Esophagus (tissue), 2 donors: ENCODE data around the gene FAM3B. TPM values are rescaled to one million over a fixed set of nuclear protein-coding genes. Genes with fewer than 3 reads are reported as not detected.

Experiments
- H3K27ac ChIP-seq, 2 donors: one replicate each; pipeline ENCODE4 v1.5.1; 2013; ENCODE audit warnings: low read depth in 2 of 2, mild to moderate bottlenecking in 2 of 2, inconsistent platforms in 1 of 2, low read length in 1 of 2, moderate library complexity in 1 of 2
- H3K27me3 ChIP-seq, 2 donors: one replicate each; pipeline ENCODE4 v1.6.1; 2013; ENCODE audit warnings: low read length in 2 of 2, control low read depth in 1 of 2, mild to moderate bottlenecking in 1 of 2; ENCODE audit not compliant: insufficient read depth in 2 of 2, control insufficient read depth in 1 of 2
- H3K36me3 ChIP-seq, 2 donors: one replicate each; pipeline ENCODE4 v1.6.1; 2013; ENCODE audit warnings: low read length in 1 of 2; ENCODE audit not compliant: control insufficient read depth in 2 of 2, insufficient read depth in 2 of 2
- H3K4me1 ChIP-seq, 2 donors: one replicate each; pipeline ENCODE4 v1.6.1; 2013; ENCODE audit warnings: low read length in 1 of 2; ENCODE audit not compliant: control insufficient read depth in 2 of 2, insufficient read depth in 2 of 2
- H3K4me3 ChIP-seq, 2 donors: one replicate each; pipeline ENCODE4 v1.5.1; 2013; ENCODE audit warnings: low read length in 2 of 2, mild to moderate bottlenecking in 2 of 2, low read depth in 1 of 2, moderate library complexity in 1 of 2
- H3K9me3 ChIP-seq, 2 donors: one replicate each; pipeline ENCODE4 v1.6.1; 2013; ENCODE audit warnings: mild to moderate bottlenecking in 2 of 2, low read depth in 1 of 2, low read length in 1 of 2, moderate library complexity in 1 of 2; ENCODE audit not compliant: control insufficient read depth in 2 of 2, insufficient read depth in 1 of 2
- WGBS, 2 donors: extraction: QIAGEN DNeasy Blood & Tissue Kit; methylation state at CpG; one replicate each; pipeline ENCODE4 v1.1.7; 2013; 5-methylcytosine and 5-hydroxymethylcytosine counted together
- polyA plus RNA-seq, 2 donors: library from polyadenylated mRNA; stranded (reverse); fragments of 200-250 nt; gene quantifications; one replicate each; pipeline ENCODE4 v1.2.3, GENCODE V29; 2013
- donor health status: healthy with polysubstance abuse.
- donor health status: Bipolar disorder and iron deficiency.

The FAM3B gene
- polyA plus RNA-seq, 2 donors: 57.1 to 65.5 TPM

- Histone ChIP-seq H3K4me1 (peaks cover 5 to 19% of the 10 kb centered on the region in 2 donors), H3K27ac (peak overlapping the region; percentile 51 to 71), H3K36me3 (no peaks in the 10 kb centered on the region), H3K4me3 (no peak overlapping the region), H3K9me3 (no peaks in the 10 kb centered on the region), H3K27me3 (no peaks in the 10 kb centered on the region)
- 67 to 72% methylated on average over 22 of the region's 22 CpGs for WGBS, 2 donors
These were observed 43.6 kb downstream of the FAM3B start for GRCh38 chr21:41360072-41360821.

- peaks cover 5 to 21% of the 10 kb centered on the region in 2 donors for H3K4me1 ChIP-seq
- WGBS, 2 donors: 80 to 92% methylated on average over 16 of the region's 16 CpGs
- H3K27ac ChIP-seq: peak overlapping the region; percentile 78 to 80
- H3K27me3 ChIP-seq: no peaks in the 10 kb centered on the region
- no peak overlapping the region for H3K4me3 ChIP-seq
- H3K36me3 ChIP-seq: no peaks in the 10 kb centered on the region
- no peaks in the 10 kb centered on the region for H3K9me3 ChIP-seq
These were observed 44.6 kb downstream of the FAM3B start for GRCh38 chr21:41361053-41361785.

- Histone ChIP-seq H3K27me3 (no peaks in the 10 kb centered on the region), H3K9me3 (no peaks in the 10 kb centered on the region), H3K36me3 (no peaks in the 10 kb centered on the region), H3K4me1 (peaks cover 5 to 21% of the 10 kb centered on the region in 2 donors), H3K4me3 (peak within 1 kb of the TSS; percentile 21 to 27), H3K27ac (peak within 1 kb of the TSS; percentile 78 to 92)
- 30 to 36% methylated on average over 24 of the region's 24 CpGs for WGBS, 2 donors
These were observed 45.4 kb downstream of the FAM3B start, which contains the start of gene MX2 for GRCh38 chr21:41361786-41362604. TSS of gene MX2 (plus strand) at chr21:41362027. CDS start at chr21:41376907, 14,880 bp downstream.

- H3K4me3 ChIP-seq: no peak overlapping the region
- H3K27me3 ChIP-seq: no peaks in the 10 kb centered on the region
- no peaks in the 10 kb centered on the region for H3K9me3 ChIP-seq
- peaks cover 5 to 21% of the 10 kb centered on the region in 2 donors for H3K4me1 ChIP-seq
- WGBS, 2 donors: 83 to 92% methylated on average over 16 of the region's 16 CpGs
- peak overlapping the region; percentile 78 to 92 for H3K27ac ChIP-seq
- H3K36me3 ChIP-seq: no peaks in the 10 kb centered on the region
These were observed 46.2 kb downstream of the FAM3B start for GRCh38 chr21:41362605-41363369.

- H3K27ac ChIP-seq: peak overlapping the region; percentile 24 to 66
- no peak overlapping the region for H3K4me3 ChIP-seq
- no peaks in the 10 kb centered on the region for H3K36me3 ChIP-seq
- 92 to 95% methylated on average over 18 of the region's 18 CpGs for WGBS, 2 donors
- no peaks in the 10 kb centered on the region for H3K27me3 ChIP-seq
- H3K9me3 ChIP-seq: no peaks in the 10 kb centered on the region
- H3K4me1 ChIP-seq: peaks cover 5 to 19% of the 10 kb centered on the region in 2 donors
These were observed 47.0 kb downstream of the FAM3B start for GRCh38 chr21:41363370-41364270.

GRCh38 chr21:41364308-41364707 lies 47.7 kb downstream of the FAM3B start:
- WGBS, 2 donors: 69 to 72% methylated on average over 6 of the region's 6 CpGs
- Histone ChIP-seq H3K9me3 (no peaks in the 10 kb centered on the region), H3K27ac (peak overlapping the region; percentile 82 to 95), H3K27me3 (no peaks in the 10 kb centered on the region), H3K36me3 (no peaks in the 10 kb centered on the region), H3K4me1 (peaks cover 5 to 20% of the 10 kb centered on the region in 2 donors), H3K4me3 (no peak overlapping the region)

GRCh38 chr21:41365377-41366107 lies 48.9 kb downstream of the FAM3B start:
- Histone ChIP-seq H3K27me3 (no peaks in the 10 kb centered on the region), H3K27ac (no peak overlapping the region), H3K9me3 (no peaks in the 10 kb centered on the region), H3K36me3 (no peaks in the 10 kb centered on the region), H3K4me1 (peaks cover 3 to 19% of the 10 kb centered on the region in 2 donors), H3K4me3 (no peak overlapping the region)
- 97% methylated on average over 15 of the region's 15 CpGs for WGBS, 2 donors
